Measurements from ENCODE around the gene RSPO3.

RSPO3 gene

GRCh38 chr6:127201321-127201720, 82.8 kb downstream of the RSPO3 start:
- H3K4me3 ChIP-seq (ENCODE audit: control insufficient read depth, low read depth, low read length): no peak overlapping the region
- DNase-seq (ENCODE audit: low read depth): no peak
- TF ChIP-seq CTCF (IDR thresholded peaks at IDR 0.05; ENCODE audit: control insufficient read depth, insufficient read depth, low read depth, low read length, missing control alignments): no peak

GRCh38 chr6:127202676-127203075, 84.2 kb downstream of the RSPO3 start:
- TF ChIP-seq CTCF (IDR thresholded peaks at IDR 0.05; ENCODE audit: control insufficient read depth, insufficient read depth, low read depth, low read length, missing control alignments): no peak
- DNase-seq (ENCODE audit: low read depth): peak; percentile 59
- no peak overlapping the region for H3K4me3 ChIP-seq (ENCODE audit: control insufficient read depth, low read depth, low read length)

- no peak overlapping the region for H3K4me3 ChIP-seq (ENCODE audit: control insufficient read depth, low read depth, low read length)
- no peak for DNase-seq (ENCODE audit: low read depth)
- TF ChIP-seq CTCF (IDR thresholded peaks at IDR 0.05; ENCODE audit: control insufficient read depth, insufficient read depth, low read depth, low read length, missing control alignments): no peak
These were observed 85.8 kb downstream of the RSPO3 start for GRCh38 chr6:127204281-127204680.

GRCh38 chr6:127205036-127205435, 86.6 kb downstream of the RSPO3 start:
- no peak for TF ChIP-seq CTCF (IDR thresholded peaks at IDR 0.05; ENCODE audit: control insufficient read depth, insufficient read depth, low read depth, low read length, missing control alignments)
- DNase-seq (ENCODE audit: low read depth): no peak
- H3K4me3 ChIP-seq (ENCODE audit: control insufficient read depth, low read depth, low read length): no peak overlapping the region

GRCh38 chr6:127206531-127207095, 88.1 kb downstream of the RSPO3 start:
- H3K4me3 ChIP-seq (ENCODE audit: control insufficient read depth, low read depth, low read length): no peak overlapping the region
- no peak for DNase-seq (ENCODE audit: low read depth)
- TF ChIP-seq CTCF (IDR thresholded peaks at IDR 0.05; ENCODE audit: control insufficient read depth, insufficient read depth, low read depth, low read length, missing control alignments): no peak

- no peak for DNase-seq (ENCODE audit: low read depth)
- TF ChIP-seq CTCF (IDR thresholded peaks at IDR 0.05; ENCODE audit: control insufficient read depth, insufficient read depth, low read depth, low read length, missing control alignments): no peak
- no peak overlapping the region for H3K4me3 ChIP-seq (ENCODE audit: control insufficient read depth, low read depth, low read length)
These were observed 89.2 kb downstream of the RSPO3 start for GRCh38 chr6:127207591-127208120.
